ENCODE results near the gene ATPAF1.
A peak's percentile ranks its signal among the peaks of the same experiment; 100 is the strongest.

ATPAF1 gene

GRCh38 chr1:46646844-46647243 lies 21.3 kb downstream of the ATPAF1 start:
- no peak for DNase-seq

GRCh38 chr1:46646331-46646730 lies 21.8 kb downstream of the ATPAF1 start:
- no peak for DNase-seq

- no peak for DNase-seq
These were observed 22.3 kb downstream of the ATPAF1 start for GRCh38 chr1:46645815-46646214.

GRCh38 chr1:46643368-46643775 lies 24.8 kb downstream of the ATPAF1 start:
- no peak for DNase-seq

DNA sequence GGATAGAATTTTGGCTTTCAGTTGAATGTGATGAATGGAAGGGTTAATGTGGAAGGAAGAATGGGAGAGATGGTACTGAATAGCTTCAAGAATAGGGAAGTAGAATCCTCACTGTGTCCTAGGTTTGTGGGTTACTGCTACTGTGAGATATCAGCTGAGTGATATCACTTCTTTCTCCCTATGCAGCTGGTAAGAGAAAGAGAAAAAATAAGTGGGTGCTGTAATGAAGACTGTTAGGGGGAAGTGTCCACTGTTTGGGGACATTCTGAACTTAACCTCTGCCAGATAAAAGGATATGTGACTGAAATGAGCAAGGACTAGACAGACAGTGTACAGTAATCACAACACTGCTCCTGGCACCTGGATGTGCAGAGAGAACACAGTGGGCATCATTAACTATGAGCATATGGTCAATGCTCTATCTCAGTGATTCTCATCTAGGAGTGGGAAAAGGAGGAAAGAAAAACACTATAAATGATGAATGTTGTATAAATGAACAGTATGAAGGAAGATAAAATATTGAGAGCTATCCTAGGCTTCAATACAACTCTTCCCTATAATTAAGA lies 26.0 kb downstream of the ATPAF1 start:
- no peak for DNase-seq

DNA sequence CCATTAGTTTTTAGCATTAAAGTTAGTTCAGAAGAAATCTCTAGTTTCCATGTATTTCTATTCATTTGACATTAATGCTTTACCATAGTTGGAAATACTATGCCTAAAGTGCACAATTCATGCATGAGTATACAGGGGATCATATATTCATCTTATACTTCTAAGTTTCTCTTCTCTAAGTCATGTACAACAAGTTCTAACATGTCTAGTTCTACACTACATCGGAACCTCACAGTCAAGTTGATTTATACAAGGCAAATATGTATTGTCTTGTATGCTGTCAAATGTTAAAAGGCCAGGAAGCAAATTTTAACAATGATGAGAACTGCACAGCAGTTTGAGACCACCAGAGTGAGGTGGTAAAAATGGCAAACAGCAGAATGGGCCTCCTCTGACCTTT lies 28.6 kb downstream of the ATPAF1 start:
- no peak for DNase-seq

DNA sequence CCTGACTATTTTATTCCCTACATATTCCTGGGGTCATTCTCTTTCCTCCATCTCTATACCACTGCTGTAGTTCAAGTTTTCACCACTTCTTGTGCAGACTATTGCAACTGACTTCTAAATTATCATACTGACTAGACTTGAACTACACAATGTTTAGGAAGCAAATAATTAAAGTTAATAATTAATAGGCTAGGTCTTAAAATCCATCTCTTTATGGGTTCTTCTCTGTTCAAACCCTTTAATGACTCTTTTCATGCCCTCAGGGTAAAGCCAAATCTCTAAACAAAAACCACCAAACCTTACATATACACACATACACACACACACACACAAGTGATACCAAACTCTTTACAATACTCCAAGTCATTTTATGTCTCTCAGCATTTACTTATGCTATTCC lies 29.2 kb downstream of the ATPAF1 start:
- no peak for DNase-seq

GRCh38 chr1:46637444-46638083 lies 30.6 kb downstream of the ATPAF1 start:
- no peak for DNase-seq

GRCh38 chr1:46635205-46635604 lies 33.0 kb downstream of the ATPAF1 start:
- no peak for DNase-seq

DNA sequence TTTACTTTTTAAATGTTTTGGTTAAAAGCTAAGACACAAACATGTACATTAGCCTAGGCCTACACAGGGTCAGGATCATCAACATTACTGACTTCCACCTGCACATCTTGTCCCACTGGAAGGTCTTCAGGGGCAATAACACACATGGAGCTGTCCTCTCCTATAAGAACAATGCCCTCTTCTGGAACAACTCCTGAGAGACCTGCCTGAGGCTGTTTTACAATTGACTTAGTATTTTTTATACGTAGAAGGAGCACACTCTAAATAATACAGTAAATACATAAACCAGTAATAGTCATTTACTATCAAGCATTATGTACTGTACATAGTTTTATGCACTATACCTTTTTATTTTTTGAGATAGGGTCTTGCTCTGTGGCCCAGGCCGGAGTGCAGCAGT lies 37.4 kb downstream of the ATPAF1 start:
- no peak for DNase-seq

DNA sequence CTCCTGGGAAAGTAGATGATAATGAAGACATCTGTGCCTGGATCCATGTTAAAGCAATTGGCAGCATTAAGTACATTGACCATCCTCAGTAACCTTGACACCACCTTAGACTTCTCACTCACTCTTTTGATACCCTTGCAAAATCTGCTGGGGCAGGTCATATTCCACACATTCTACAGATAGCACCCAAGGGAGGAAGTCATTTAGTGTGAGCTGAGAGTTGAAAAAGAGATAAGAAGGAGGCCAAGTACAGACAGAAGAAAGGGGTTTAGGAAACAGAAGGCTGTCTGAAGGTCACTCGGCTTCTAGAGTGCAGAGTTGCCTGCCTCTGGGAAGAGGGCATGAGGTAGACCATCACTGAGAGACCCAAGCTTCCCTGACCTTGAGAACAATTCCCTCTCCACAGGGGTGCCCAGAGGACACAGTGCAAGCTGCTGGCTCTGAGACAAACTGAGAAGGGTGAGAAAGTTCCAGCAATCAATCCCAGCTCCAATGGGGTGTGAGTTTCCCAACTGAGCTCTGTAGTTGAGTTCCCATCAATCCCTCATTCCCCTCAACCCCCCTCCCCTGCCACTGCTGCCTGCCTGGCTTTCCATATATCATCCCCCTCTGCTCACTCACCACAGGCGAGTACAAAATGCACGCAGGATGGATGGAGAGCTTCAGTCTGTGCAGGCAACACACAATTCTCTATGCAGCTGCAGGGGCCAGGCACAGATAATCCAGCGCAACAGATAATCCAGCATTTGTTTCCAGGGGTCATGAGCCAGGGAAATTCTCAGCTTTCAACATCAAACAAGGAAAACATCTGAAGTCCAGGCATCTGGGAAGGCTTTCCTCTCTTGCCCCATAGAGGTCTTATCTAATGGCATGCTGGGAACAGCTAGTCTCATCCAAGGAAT lies 44.2 kb downstream of the ATPAF1 start:
- no peak for DNase-seq

DNA sequence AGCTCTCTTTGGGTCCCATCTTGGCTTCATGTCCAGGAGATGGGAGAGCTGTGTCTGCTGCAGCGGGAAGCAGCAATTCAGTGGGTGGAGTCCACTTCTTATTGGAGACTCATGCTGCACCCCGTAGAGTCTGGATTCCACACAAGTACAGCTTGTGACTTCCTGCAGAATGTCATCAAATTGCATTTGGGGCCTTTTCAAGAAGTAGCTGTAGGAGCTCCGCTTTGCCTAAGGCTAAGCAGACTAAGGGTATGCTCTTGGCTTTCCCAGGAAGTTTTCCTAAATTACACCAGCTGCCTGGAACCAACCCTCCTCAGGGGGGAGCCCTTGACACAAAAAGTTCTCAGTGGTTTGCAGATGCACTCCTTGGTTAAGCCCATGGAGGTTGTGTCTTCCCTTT lies 45.8 kb downstream of the ATPAF1 start:
- no peak for DNase-seq

GRCh38 chr1:46621930-46622329 lies 46.2 kb downstream of the ATPAF1 start:
- DNase-seq, result no peak

DNA sequence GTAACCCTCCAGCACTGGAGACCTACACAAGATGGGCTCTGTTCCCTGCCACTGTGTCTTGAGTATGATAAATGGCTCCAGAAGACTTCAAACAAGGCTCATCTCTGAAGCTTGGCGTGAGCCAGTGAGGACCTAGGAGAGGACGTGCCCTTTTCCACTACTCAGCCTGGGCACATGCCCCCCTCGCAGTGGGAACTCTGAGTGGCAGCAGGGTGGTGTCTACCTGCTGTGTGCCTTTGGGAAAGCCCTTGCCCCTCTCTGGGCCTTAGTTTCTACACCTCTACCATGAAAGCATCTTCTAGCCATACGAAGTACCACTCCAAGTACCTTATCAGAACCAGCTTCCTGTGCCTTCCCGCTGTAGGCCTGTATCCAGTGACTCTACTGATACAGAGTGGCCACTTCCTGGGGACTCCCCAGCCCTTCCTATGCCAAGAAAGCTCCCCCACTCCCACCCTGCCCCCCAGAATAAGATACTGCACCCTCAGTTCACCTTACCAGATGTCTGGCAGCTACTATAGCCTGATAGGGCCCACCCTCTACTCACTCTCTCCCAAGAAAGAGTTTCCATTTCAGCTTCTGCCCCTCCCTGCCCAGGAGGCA lies 48.4 kb downstream of the ATPAF1 start:
- DNase-seq, result no peak

DNA sequence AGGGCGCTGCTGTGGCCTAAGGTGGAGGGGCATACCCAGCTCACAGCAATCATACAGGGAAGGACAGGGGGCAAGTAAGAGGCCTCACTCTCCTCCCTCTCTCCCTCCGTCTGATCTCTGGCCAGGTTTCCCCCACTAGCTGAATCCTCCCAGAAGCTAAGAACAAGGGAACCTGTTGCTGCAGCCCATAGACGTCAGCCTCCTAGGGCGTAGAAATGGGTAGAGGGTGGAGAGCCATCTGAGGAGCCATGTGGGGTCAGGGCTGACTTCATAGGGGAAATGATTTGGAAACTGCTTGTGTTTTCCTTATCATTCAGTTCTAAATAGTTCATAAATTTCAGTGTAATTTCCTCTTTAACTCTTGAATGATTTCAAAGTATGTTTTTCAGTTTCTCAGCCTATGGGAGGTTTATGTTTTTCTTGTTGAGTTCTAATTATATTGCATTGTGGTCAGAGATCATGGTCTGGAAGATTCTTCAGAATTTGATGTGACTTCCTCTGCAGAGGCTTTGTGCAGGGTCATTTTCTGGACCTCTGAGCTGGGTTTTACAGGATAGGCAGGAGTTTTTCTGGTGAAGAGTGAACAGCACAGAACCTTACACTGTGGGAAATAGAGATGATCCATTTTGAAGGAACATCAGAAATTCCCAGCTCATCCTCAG lies 49.3 kb downstream of the ATPAF1 start:
- DNase-seq, result no peak

- no peak for DNase-seq
These were observed 50.3 kb downstream of the ATPAF1 start for GRCh38 chr1:46617833-46618232.

DNA sequence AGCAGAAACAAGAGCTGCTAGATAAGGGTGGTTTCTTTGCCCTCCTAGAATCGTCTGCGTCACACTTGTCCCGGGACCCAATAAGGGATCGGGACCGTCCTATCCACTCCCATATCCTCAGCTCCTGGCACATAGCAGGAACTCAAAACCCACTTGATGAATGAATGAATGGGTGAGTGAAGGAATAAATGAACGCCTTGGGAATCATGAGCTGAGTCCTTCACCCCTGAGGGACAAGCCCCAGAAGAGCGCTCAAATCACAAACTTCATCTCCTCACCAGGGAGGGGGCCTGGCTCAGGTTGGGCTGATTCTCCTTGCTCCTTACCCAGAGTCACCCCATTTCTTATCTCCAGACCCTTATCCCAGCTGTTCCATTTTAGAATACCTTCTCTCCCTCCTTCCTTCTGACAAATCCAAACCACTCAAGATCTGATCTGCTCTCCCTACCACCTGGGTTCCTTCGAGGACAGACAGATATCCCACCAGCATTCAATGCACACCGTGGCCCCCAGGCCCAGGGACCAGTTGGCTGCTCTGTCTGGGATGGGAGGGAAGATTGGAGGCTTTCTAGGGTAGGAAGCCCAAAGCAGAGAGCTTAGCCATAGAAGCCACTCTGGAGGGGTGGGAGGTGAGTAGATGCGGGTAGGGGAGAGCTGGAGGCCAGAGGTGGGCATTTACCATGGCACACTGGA lies 50.9 kb downstream of the ATPAF1 start:
- DNase-seq, result no peak

DNA sequence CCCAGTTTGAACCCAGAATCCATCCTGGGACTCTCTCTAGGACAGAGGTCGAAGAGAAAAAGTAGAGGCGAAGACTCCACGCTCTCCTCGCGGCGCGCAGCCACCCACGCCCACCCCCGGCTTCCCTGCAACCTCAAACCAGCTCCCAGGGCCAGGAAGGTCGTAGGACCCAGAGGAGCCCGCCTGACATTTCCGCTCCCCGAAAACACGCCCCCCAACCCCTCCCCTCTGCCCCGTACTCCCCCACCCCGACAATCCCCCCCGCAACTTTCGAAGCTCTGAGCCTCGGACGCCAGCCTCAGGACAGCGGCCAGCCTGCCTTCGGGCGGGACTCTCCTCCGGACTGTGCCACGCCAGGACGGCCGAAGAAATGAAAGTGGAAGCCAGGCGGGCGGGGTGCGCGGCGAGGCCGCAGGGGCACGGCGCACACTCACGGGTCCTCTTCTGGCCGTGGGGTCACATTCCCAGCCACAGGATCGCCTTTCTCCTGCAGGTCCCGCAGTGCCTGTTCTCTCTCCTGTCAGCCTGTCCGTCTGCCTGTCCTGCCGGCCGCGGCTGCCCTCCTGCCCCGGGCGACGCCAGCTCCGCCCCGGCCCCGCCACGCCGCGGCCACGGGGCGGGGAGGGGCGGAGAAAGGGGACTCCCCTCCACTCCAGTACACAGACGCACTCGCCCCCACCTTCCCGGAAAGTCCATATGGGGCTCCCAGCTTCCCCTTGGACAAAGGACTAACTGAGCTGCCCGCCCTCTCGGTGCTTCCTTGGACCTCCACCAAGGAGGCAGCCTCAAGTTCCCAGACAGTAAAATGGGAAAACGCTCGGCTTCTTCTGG lies 51.7 kb downstream of the ATPAF1 start, which contains the start of gene MOB3C:
Gene MOB3C, minus strand, starts transcription at position 535 of the 831 bp plus-strand sequence. CDS start 3,490 bp downstream, outside the sequence.
- DNase-seq, result peak; percentile 65

GRCh38 chr1:46615735-46616134 lies 52.4 kb downstream of the ATPAF1 start:
- no peak for DNase-seq

- no peak for DNase-seq
These were observed 53.1 kb downstream of the ATPAF1 start for GRCh38 chr1:46615088-46615487.

DNA sequence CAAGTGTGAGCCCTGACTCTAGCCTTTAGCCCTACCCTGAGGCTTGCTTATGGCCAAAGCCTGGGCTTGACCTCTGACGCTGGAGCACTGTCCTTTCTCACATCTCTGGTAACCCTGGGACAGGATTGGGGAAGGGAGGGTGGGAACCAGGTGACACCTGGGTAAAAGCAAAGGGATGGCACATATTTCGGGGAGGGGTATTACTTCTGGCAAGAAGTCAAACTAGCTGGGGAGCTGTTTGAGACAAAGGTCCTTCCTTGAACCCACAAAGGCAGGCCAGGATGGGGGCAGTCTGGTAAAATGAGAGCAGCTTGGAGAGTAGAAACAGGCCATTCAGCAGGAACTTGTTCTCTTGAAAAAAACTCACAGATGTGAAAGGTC lies 53.6 kb downstream of the ATPAF1 start:
- DNase-seq, result no peak

Data from CD4-positive, alpha-beta T cell treated with Interleukin-4 for 4 hours (primary cell).